A549 treated with AZD2906 at 1 μM for 4 hours (cell line): ENCODE measurements around the gene CD48. TPM values are rescaled to one million over a fixed set of nuclear protein-coding genes. Genes with fewer than 3 reads are reported as not detected.

Experiments
- total RNA-seq: library from RNA; stranded (reverse); fragments of 200-300 nt; extraction: Qiagen RNA extraction; gene quantifications from 5 replicates; pipeline ENCODE4 v1.2.3, GENCODE V29; 2022

CD48 gene
- not detected in 5 replicates for total RNA-seq

GRCh38 chr1:160711602-160712311 lies at the start of gene CD48:
Gene CD48, minus strand, starts transcription at chr1:160711822. Its CDS starts 59 bp downstream, at chr1:160711763.

DNA sequence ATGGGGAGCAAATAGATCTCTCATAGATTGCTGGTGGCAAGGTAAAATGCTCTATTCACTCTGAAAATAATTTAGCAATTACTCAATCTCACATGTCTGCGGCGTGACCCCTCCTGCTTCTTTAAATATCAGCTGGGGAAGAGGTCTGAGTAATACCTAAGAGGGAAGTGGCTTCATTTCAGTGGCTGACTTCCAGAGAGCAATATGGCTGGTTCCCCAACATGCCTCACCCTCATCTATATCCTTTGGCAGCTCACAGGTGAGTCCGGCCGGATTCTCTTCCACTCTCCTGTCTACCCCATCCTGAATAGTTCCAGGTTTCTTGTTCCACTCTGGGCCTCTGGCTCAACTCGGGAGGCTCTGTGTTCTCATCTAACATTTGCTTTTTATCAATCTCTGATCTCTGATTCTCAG lies 27.5 kb upstream of the CD48 start, which contains the start of gene SLAMF7:
TSS of gene SLAMF7 (plus strand) at position 150 of the 414 bp plus-strand sequence. CDS start at position 205, 55 bp downstream.

DNA sequence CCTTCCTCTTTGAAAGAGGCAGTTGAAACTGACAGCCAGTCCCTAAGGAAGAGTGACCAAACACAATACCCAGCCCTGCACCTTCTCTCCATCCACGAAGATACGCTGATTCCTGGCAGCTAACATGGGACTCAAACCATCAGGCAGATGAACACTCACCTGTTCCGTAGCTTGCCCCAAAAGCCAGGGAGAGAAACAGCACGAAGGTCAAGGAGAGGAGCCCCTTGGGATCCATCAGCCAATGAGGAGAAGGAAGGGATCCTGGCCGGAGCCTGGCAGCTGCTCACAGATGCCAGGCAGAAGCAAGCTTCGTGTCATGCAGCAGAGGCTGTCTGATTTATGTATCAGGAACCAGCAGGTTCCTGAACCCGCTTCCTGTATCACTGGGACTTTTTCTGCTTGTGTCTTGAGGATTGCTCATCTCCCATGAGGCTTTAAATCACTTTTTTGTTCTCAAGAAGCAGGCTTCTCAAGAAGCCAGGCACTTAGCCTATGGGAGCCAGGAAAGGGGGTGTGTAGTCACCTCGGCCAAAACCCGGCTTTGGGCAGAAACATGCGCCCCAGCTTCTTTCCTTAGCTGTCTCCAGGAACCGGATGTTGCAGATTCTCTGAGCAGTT lies 64.8 kb downstream of the CD48 start, which contains the start of gene SLAMF1:
TSS of gene SLAMF1 (minus strand) at position 334 of the 618 bp plus-strand sequence. CDS start at position 235, 99 bp downstream.

Other genes starting within 250 kb of the CD48 start
- gene SLAMF6, start 188.6 kb downstream of the CD48 start, total RNA-seq = not detected in 5 replicates
- not detected in 5 replicates for gene CD84, start 132.3 kb downstream of the CD48 start, total RNA-seq
- gene SLAMF1, start 64.8 kb downstream of the CD48 start, total RNA-seq = not detected in 5 replicates
- gene SLAMF7, start 27.4 kb upstream of the CD48 start, total RNA-seq = 1.0 to 2.2 TPM (median 1.6 TPM) in 5 replicates
- gene LY9, start 84.4 kb upstream of the CD48 start, total RNA-seq = 0.12 to 0.23 TPM (median 0.15 TPM) in 5 replicates
- not detected in 5 replicates for gene CD244, start 151.1 kb upstream of the CD48 start, total RNA-seq
- gene ITLN1, start 173.4 kb upstream of the CD48 start, total RNA-seq = not detected in 5 replicates
- 0.64 to 0.98 TPM (median 0.83 TPM) in 5 replicates for gene ITLN2, start 243.0 kb upstream of the CD48 start, total RNA-seq